ENCODE results near the gene NISCH.

Gene NISCH

GRCh38 chr3:52471371-52472238 lies 16.2 kb downstream of the NISCH start:
- no peak for DNase-seq (ENCODE audit: low read depth in 2 of 2)

DNA sequence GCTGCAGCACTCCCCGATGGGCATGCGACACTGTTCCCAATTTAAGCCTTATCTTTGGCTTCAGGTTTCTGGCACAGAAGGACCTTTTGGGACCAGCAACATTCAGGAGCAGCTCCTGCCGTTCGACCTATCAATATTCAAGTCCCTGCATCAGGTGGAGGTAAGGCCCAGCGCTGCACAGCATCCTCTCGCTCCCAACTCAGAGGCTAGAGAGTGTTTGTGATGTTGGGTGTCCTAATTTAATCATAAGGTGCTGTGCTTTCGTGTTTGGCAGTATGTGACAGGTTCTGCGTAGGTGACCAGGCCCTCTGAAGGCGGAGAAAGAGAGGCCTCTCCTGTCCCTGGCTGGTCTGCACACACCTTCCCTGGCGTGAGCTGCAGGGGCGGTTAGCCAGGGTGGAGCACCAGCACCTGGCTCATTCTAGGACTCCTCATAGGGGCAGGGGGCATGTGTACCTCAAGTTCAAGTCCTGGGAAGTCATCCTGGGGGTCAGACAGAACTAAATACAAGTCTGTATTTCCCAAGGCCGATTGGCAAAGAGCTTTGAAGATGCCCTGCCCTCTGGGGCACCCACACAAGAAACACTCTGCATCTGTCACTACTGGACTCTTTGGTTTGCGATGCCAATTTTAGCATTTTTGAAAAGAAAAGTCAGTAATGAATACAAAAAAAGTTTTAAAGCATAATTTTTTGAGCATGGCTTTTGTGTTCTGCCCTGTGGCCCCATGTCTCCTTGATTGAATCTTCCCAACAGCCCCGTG lies 17.0 kb downstream of the NISCH start:
- DNase-seq (ENCODE audit: low read depth in 2 of 2) = no peak

DNA sequence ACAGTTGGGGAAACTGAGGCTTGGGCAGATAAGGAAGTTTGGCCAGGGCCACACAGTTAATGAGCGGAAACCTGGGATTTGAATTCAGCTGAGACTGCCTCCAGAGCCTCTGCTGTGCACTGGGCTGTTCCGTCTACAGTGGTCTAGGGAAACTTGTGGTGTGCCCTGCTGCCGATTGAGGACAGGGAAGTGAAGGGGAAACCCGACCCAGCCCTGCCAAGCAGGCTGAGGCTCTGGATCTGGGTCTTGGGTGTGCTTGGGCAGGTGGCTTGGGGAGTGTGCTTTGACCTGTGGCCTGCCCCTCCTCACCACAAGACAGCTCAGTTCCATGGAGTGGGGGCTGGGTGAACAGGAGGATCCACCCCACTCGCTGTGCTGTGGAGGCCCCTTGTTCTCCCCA lies 17.6 kb downstream of the NISCH start:
- DNase-seq (ENCODE audit: low read depth in 2 of 2) = no peak

GRCh38 chr3:52477076-52477795 lies 21.8 kb downstream of the NISCH start:
- DNase-seq (ENCODE audit: low read depth in 2 of 2) = no peak

DNA sequence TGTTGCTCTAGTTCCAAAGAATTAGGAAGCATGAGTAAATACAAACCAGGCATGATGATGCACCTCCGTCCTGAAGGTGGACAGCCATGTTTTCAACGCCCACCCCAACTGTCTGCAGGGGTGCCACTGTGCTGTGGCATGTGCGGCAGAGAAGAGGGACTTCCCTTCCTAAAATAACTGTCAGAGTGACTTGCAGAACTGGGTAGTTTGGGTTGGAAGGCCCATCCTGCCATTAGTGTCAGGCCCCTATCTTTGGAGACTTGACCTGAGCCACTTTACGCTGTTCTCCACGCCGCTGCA lies 22.3 kb downstream of the NISCH start:
- DNase-seq (ENCODE audit: low read depth in 2 of 2) = no peak

- DNase-seq (ENCODE audit: low read depth in 2 of 2) = no peak
These were observed 23.9 kb downstream of the NISCH start for GRCh38 chr3:52479037-52479876.

GRCh38 chr3:52479877-52480575 lies 24.6 kb downstream of the NISCH start:
- DNase-seq (ENCODE audit: low read depth in 2 of 2) = no peak

DNA sequence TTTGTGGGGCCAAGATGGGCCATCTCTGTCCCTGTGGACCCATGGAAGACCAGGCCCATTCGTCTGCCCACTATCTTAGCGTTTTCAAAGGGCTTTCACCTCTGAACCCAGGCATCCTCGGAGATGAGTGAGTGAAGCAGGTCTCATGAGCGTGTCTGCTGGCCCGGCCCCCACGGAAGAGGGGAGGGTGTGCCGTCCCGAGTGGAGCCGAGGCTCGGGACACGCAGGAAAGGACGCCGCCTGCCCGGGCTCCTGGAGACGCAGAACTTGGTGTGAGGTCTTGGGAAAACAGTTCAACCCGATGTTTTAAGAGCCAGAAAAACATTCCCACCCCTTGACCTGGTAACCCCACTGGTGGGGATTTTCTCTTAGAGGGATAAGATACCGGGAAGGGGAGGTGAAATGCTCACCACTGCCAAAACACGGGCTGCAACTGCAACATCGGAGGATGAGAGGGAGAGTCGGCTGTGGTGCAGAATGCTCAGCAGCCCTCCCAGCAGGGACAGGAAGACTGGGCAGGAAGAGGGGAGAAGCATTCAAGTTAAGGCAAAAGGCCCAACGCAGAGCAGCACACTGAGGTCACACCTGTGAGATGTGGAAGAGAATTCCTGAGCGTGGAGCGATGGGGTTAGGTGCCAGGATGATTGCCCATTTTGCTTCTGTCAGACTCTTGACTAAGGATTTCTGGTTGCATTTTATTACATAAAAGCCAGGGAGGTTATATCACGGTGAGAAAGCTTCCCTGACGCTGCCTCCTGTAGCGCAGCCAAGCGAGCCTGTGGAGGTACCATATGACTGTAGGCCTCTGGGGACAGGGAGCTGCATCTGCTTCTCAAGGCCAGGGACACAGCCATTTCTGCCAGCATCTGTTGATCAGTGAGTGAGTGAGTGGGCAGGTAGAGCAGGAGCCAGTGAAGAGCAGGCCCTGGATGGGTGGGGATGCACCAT lies 25.6 kb downstream of the NISCH start:
- DNase-seq (ENCODE audit: low read depth in 2 of 2) = no peak

DNA sequence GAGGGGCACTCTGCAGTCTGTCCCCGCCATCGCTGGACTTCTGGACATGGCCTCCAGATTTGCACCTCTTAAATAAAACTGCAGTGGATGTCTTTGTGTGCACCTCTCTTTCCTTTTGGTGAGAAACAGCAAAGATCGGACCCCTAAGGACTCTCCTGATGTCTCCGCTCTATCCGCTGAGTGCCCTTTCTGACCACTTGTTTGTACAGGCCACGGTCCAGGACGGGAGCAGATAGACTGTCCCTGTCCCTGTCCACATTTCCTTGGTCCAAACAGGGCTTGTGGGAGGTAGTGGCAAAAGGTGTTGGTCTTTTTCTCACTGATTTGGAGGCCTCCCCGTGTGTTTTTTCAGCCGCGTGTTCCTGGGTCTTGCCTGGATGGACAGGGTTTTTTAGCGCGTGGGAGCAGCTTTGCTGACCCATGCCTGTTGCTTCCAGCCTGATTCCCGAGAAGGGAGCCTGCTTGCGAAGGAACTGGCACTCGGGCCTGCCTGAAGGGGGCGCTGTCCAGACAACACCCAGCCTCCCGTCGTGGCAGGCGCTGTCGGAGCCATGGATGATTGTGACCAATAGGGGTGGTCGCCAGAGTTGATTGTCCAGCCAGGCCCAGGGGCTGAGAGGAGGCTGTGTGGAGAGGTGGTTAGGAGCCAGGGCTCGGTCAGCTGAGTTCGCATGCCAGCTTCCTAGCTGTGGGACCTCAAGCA lies 26.6 kb downstream of the NISCH start:
- no peak for DNase-seq (ENCODE audit: low read depth in 2 of 2)

DNA sequence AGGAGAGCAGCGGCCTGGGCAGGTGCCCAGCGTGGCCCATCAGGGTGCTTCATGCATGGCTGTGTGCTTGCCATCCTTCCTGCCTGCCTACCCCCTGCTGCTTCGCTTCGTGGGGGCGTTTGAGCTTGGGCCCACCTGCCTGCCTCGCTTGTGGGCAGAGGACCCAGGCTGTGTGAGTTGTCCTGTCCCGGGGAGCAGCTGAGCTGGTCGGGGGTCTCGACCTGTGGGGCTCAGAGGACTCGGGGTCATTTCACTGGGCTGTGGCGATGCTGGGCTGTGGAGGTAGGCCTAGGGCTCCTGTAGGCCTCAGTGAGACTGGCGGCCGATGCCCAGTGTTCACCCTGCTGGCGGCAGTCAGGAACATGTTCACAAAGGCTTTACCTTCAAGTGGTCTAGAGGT lies 27.7 kb downstream of the NISCH start:
- DNase-seq (ENCODE audit: low read depth in 2 of 2) = no peak

- no peak for DNase-seq (ENCODE audit: low read depth in 2 of 2)
These were observed 28.4 kb downstream of the NISCH start for GRCh38 chr3:52483577-52484381.

DNA sequence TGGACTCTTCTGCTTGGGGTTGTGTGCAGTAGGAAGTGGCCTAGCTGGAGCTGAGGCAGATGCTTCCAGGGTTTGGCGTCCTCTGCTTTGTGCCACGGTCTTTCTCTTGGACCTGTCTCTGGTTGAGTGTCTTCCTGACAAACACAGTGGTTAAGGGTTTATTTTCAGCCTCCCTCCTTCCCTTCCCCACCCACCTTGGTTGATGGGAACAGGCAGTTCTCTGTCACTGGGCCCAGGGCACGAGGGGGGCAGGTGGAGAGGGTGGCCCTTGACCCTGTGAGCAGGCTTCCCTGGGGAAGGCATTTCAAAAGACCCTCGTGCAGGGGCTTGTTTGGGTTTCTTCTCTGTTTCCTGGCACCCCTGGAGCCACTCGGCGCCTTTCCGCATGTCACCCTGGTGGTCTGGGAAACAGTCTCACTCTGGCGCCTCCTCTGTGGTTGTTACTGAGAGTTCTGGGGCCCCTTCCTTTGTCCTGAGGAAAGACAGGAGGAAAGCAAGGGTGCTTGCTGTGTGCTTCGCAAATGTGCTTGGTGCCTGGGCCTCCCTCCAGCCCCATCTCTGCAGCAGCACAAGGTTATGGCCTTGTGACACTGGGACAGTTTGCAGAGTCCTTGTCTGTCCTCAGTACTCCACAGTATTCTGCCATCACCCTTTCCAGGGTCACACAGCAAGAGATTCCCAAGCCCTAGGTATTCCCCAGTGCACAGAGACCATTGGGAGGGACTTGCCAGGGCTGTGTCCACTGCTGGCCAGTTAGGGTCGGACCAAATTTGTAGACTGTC lies 29.5 kb downstream of the NISCH start:
- no peak for DNase-seq (ENCODE audit: low read depth in 2 of 2)

GRCh38 chr3:52487050-52487787 lies 31.8 kb downstream of the NISCH start:
- no peak for DNase-seq (ENCODE audit: low read depth in 2 of 2)

GRCh38 chr3:52487788-52488691 lies 32.6 kb downstream of the NISCH start:
- DNase-seq (ENCODE audit: low read depth in 2 of 2) = no peak

GRCh38 chr3:52488746-52489145 lies 33.3 kb downstream of the NISCH start:
- no peak for DNase-seq (ENCODE audit: low read depth in 2 of 2)

DNA sequence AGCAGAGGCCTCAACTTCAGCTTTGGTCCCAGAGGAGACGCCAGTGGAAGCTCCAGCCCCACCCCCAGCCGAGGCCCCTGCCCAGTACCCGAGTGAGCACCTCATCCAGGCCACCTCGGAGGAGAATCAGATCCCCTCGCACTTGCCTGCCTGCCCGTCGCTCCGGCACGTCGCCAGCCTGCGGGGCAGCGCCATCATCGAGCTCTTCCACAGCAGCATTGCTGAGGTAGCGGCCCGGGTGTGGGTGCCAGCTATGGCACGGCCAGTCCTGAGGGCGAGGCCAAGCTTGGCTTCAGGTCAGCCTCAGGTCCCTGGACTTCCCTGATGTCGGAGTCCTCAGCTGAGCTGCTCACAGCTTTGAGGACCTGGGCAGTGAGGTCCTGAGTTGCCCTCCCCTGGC lies 34.0 kb downstream of the NISCH start:
- no peak for DNase-seq (ENCODE audit: low read depth in 2 of 2)

All from stimulated activated CD8-positive, alpha-beta memory T cell treated with anti-CD3 and anti-CD28 coated beads, Interleukin-15, amount 100 ng/mL, for 4 hours (primary cell).